ENCODE data around the gene HES1.

- TF ChIP-seq CTCF (IDR thresholded peaks at IDR 0.05; ENCODE audit: low read depth, low read length, missing input control) (no peak), RAD21 (IDR thresholded peaks at IDR 0.05) (no peak), HNF4A (conservative IDR thresholded peaks at IDR 0.05) (no peak), GABPA (IDR thresholded peaks at IDR 0.05 in 1 of 2, conservative IDR thresholded peaks at IDR 0.05 in 1 of 2) (no peak)
Observed at GRCh38 chr3:194164861-194165260, 28.9 kb downstream of the HES1 start.
